Measurements from ENCODE around the gene DCUN1D4.

DNA sequence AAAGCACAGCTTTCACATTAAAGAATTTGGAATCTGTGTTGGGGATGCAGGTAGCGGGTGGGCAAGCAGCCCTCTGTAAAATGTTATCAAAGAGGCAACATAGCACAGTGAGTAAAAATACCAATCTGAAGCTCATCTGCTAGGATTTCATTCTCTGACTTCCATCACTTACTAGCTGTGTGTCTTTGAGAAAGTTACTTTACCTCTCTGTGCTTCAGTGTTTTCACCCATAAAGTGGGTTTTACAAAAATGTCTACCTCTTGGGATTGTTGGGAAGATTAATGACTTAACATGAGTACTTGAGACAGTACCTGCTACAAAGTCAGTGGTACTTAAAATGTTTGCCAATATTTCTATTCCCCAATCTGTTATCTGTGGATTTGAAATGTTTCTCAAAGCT, 7.9 kb upstream of the DCUN1D4 start:
- TF ChIP-seq, protein P1, sequence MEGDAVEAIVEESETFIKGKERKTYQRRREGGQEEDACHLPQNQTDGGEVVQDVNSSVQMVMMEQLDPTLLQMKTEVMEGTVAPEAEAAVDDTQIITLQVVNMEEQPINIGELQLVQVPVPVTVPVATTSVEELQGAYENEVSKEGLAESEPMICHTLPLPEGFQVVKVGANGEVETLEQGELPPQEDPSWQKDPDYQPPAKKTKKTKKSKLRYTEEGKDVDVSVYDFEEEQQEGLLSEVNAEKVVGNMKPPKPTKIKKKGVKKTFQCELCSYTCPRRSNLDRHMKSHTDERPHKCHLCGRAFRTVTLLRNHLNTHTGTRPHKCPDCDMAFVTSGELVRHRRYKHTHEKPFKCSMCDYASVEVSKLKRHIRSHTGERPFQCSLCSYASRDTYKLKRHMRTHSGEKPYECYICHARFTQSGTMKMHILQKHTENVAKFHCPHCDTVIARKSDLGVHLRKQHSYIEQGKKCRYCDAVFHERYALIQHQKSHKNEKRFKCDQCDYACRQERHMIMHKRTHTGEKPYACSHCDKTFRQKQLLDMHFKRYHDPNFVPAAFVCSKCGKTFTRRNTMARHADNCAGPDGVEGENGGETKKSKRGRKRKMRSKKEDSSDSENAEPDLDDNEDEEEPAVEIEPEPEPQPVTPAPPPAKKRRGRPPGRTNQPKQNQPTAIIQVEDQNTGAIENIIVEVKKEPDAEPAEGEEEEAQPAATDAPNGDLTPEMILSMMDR (conservative IDR thresholded peaks at IDR 0.05 in 1 of 2, IDR thresholded peaks at IDR 0.05 in 1 of 2; ENCODE audit: low read depth in 1 of 2, low read length in 2 of 2) = no peak
- no peak for TF ChIP-seq EZH2 (IDR thresholded peaks at IDR 0.05; ENCODE audit: low read length, missing control alignments)

Measured in fibroblast of lung (primary cell).